AG09309 (cell line): ENCODE results near the gene DYNC1H1.

Experiments
- DNase-seq: peaks from one replicate; pipeline ENCODE4 v3.0.0-alpha.2; 2010; ENCODE audit warnings: low read depth
- H3K4me3 ChIP-seq: 2 replicates; pipeline ENCODE4 v1.5.1; 2011; ENCODE audit warnings: mild to moderate bottlenecking, low read depth, low read length, moderate library complexity; ENCODE audit not compliant: control insufficient read depth
- TF ChIP-seq, protein P1 (sequence below): IDR thresholded peaks from 2 replicates; pipeline ENCODE4 v1.5.1; 2011; ENCODE audit warnings: mild to moderate bottlenecking, low read depth, low read length, inconsistent platforms; ENCODE audit not compliant: insufficient read depth, control insufficient read depth; ENCODE audit errors: missing control alignments

DYNC1H1 gene

DNA sequence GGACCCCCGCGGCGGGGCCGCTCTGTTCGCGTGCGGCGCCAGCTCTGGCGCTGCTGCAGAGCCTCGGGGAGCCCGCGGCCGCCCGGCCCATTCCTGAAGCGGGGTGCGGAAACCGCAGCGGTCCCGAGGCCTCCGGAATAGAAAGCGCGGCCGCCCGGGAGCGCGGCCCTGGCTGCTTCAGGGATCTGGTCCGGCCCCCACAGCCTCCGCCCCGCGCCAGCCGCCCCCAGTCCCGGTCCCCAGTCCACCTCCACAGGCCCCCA is 122.3 kb downstream of the DYNC1H1 start:
- TF ChIP-seq, protein P1, sequence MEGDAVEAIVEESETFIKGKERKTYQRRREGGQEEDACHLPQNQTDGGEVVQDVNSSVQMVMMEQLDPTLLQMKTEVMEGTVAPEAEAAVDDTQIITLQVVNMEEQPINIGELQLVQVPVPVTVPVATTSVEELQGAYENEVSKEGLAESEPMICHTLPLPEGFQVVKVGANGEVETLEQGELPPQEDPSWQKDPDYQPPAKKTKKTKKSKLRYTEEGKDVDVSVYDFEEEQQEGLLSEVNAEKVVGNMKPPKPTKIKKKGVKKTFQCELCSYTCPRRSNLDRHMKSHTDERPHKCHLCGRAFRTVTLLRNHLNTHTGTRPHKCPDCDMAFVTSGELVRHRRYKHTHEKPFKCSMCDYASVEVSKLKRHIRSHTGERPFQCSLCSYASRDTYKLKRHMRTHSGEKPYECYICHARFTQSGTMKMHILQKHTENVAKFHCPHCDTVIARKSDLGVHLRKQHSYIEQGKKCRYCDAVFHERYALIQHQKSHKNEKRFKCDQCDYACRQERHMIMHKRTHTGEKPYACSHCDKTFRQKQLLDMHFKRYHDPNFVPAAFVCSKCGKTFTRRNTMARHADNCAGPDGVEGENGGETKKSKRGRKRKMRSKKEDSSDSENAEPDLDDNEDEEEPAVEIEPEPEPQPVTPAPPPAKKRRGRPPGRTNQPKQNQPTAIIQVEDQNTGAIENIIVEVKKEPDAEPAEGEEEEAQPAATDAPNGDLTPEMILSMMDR: no peak
- H3K4me3 ChIP-seq: peak overlapping the region; percentile 57
- no peak for DNase-seq

DNA sequence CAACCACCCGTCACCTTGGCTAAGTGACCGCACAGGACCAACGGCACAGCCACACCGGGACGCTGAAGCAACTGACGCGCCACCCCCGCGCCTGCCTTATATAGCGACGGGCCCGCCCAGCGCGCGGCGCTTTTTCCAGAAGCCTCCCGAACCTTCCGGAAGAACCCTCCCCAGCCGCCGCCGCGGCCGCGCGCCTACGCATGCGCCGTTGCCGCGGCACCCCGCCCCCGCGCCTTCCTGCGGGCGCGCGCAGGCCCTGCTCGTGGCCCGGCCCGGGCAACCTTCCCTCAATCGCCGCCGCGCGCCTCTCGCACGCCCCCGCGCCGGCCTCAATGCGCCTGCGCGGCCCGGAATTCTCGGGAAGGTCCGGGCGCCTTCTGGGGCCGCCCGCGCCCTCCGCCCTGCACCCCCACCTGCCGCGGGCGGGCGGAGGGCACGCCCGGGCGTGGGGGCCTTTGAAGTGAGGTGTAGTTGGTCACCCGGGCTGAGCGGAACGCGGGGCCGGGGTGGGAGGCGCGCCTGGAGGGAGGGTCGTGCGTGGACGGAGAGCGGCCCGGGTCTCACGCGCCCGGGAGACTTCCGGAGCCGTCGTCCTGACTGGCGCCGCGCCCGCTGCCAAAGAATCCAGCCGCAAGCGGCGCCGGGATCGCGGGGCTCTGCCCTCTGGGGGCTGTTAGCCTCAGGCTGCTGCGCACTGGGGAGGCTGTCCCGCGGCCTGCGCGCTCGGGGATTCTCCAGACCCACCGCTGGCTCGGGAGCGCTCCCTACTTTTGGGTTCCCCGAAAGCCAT is 122.8 kb downstream of the DYNC1H1 start, which contains the start of gene HSP90AA1:
TSS of gene HSP90AA1 (minus strand) at position 73 of the 790 bp plus-strand sequence. CDS start 666 bp downstream, outside the sequence.
- DNase-seq: peak; percentile 58
- TF ChIP-seq, protein P1: no peak
- peak within 1 kb of the TSS; percentile 57 for H3K4me3 ChIP-seq

DNA sequence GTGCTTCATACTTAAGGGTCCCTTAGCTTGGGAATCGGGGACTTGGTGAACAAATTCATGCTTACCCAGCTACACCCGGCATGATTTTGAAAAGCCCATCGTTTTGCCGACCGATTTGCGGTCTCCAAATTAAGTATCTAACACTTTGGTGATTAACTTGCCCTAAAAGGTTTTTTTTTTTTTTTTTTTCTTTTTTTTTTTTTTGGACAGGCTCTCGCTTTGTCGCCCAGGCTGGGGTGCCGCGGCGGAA is 123.3 kb downstream of the DYNC1H1 start:
- TF ChIP-seq, protein P1: no peak
- H3K4me3 ChIP-seq: peak overlapping the region; percentile 53
- no peak for DNase-seq

DNA sequence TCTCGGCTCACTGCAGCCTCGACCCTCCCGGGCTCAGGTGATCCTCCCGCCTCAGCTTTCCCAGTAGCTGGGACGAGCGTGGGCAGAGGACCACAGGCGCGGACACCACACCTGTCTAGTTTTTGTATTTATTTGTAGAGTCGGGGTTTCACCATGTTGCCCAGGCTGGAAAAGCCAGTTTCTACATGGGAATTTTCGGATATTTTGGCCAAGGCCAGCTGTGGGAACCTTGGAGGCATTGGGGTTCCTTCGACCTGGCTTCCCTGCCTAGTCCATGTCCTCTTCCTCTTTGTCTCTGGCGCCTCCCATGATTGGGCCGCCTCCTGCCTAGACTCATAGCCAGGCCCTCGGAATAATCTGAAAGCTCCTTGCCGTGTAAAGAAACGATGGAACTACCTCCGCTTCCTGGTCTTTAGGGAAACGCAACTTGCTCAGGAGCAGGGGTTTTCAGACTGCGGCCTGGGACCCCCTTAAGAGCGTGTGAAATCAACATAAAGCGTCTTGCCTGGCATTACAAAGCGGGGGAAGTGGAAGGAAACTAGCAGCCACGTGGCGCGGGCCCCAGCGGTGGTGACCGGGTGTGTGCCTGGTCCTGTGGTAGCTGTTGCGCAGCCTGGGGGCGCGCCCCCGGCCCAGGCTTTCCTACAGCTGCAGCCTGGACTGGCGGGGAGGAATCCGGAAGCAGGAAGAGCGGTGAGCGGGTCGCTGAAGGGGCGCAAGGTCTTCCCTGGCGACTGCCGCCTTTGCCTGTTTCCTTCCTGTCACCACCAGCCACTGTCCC is 123.8 kb downstream of the DYNC1H1 start:
- peak overlapping the region; percentile 53 for H3K4me3 ChIP-seq
- DNase-seq: no peak
- TF ChIP-seq, protein P1: no peak

DNA sequence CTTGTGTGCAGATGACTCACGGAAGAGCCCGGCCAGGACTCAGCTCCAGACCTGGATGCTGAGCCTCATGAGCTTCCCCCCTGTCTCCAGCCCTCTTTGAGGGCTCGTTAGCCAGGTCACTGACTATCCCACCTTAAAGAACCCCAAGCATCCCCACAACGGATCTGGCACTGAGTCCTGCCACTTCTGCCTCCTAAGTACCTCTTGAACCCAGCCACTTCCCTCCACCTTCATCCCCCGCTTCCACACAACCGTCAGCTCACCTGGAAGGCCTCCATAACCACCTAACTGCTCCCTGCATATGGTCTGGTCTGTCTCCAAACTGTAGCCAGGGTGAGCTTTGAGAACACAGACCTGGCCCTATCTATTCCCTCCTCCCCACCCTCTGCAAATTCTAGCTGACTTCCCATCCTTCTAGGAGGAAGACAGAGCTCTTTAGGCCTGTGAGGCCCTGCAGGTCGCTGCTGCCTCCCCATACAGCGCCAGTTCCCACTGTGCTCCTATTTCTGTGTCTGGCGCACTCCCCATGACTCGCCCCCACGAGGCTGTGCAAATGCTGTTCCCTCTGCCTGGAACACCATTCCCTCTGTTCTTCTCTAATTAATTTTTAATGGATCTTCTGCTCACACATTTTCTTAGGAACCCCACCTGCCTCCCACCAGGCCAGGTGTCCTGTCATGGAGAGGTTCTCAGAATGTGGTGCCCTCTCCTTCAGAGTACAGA is 125.4 kb downstream of the DYNC1H1 start:
- H3K4me3 ChIP-seq: no peak overlapping the region
- no peak for DNase-seq
- TF ChIP-seq, protein P1: no peak

DNA sequence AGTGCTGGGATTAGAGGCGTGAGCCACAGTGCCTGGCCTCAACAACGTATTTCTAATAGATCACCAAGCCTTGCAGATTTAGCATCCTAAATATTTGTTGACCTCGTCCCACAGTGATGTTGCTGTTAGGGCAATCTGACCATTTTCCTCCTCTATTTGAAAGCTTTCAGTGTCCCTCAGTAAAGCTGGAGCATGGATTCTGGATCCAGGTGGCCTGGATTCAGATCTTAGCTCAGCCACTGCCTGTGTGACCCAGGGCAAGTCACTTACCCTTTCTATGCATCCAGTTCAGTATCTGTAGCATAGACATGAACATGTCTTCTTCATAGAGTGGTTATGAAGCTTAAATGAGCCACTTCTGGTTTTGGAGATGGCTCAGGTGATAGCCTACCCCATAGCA is 126.3 kb downstream of the DYNC1H1 start:
- no peak overlapping the region for H3K4me3 ChIP-seq
- TF ChIP-seq, protein P1: no peak
- no peak for DNase-seq
